Spleen (tissue), 11 donors: ENCODE results near the gene SLC35G2. TPM values are rescaled to one million over a fixed set of nuclear protein-coding genes. Genes with fewer than 3 reads are reported as not detected.

ENCODE experiments used
- DNase-seq: peaks from one replicate; pipeline ENCODE4 v3.0.0-alpha.2; 2020
- H3K27ac ChIP-seq, 8 donors: fragments of 200-600 bp; sonication (generic) in 7 of 8; 1 replicate in 4 of 8; 2 replicates in 4 of 8; pipeline versions ENCODE4 v1.5.0 to v1.8.0; 2016 to 2021; ENCODE audit warnings: inconsistent platforms in 4 of 8, mild to moderate bottlenecking in 4 of 8, moderate library complexity in 1 of 8
- H3K27me3 ChIP-seq, 7 donors: fragments of 200-600 bp; sonication (generic) in 6 of 7; replicated peaks in 1 of 7; 1 replicate in 4 of 7; 2 replicates in 3 of 7; pipeline versions ENCODE4 v1.5.0 to v1.8.0; 2016 to 2021; ENCODE audit warnings: inconsistent platforms in 3 of 7, mild to moderate bottlenecking in 1 of 7
- H3K36me3 ChIP-seq, 6 donors: fragments of 200-600 bp; sonication (generic) in 5 of 6; 1 replicate in 4 of 6; 2 replicates in 2 of 6; pipeline versions ENCODE4 v1.5.0 to v1.8.0; 2016 to 2021; ENCODE audit warnings: inconsistent platforms in 2 of 6
- H3K4me1 ChIP-seq, 6 donors: fragments of 200-600 bp; sonication (generic) in 5 of 6; 1 replicate in 3 of 6; 2 replicates in 3 of 6; pipeline versions ENCODE4 v1.5.0 to v1.8.0; 2016 to 2021; ENCODE audit warnings: inconsistent platforms in 3 of 6
- H3K4me3 ChIP-seq, 8 donors: fragments of 200-600 bp; sonication (generic) in 7 of 8; 1 replicate in 4 of 8; 2 replicates in 4 of 8; pipeline versions ENCODE4 v1.5.0 to v1.8.0; 2016 to 2021; ENCODE audit warnings: inconsistent platforms in 4 of 8, mild to moderate bottlenecking in 4 of 8, moderate library complexity in 2 of 8
- H3K9me3 ChIP-seq, 8 donors: fragments of 200-600 bp; sonication (generic) in 7 of 8; 1 replicate in 4 of 8; 2 replicates in 4 of 8; pipeline versions ENCODE4 v1.5.0 to v1.8.0; 2016 to 2021; ENCODE audit warnings: inconsistent platforms in 4 of 8
- POLR2A ChIP-seq, 3 donors: fragments of 450-650 bp; IDR thresholded peaks; one replicate each; pipeline ENCODE4 v1.5.1; 2017; ENCODE audit warnings: antibody characterized with exemption in 3 of 3, mild to moderate bottlenecking in 1 of 3
- POLR2AphosphoS5 ChIP-seq, 3 donors: sonication (generic); formaldehyde crosslinking; IDR thresholded peaks; one replicate each; pipeline ENCODE4 v1.5.1; 2017; ENCODE audit warnings: antibody characterized with exemption in 3 of 3
- WGBS, 5 donors: extraction: QIAGEN DNeasy Blood & Tissue Kit in 3 of 5; methylation state at CpG; one replicate each; pipeline versions ENCODE4 v1.1.5 to v1.1.7; 2013 to 2018; 5-methylcytosine and 5-hydroxymethylcytosine counted together
- intact Hi-C: fragments of 100-400 bp; cut with DNase I; formaldehyde crosslinking; loops from one replicate; pipeline ENCODE4 v1.15.0; 2023; ENCODE audit warnings: low total_unique reads
- polyA plus RNA-seq, 3 donors: library from polyadenylated mRNA; stranded (reverse); fragments of 200-250 nt; gene quantifications; one replicate each; pipeline ENCODE4 v1.2.1, GENCODE V29; 2013
- total RNA-seq, 7 donors: library from RNA; depleted of rRNA in 3 of 7; stranded (reverse); fragments of >200 nt in 3 of 7; fragmentation: NEBNext Ultra II Directional in 4 of 7; extraction: Animal tissue kit (Norgen Biotek cat#: 25700) in 4 of 7; gene quantifications; one replicate each; pipeline versions ENCODE4 v1.1.0 to v1.2.1, GENCODE V29; 2016 to 2021
- TF ChIP-seq, protein P1 (sequence below), 11 experiments: fragments of 200-600 bp in 7 of 11; fragments of 450-650 bp in 4 of 11; sonication (generic) in 4 of 11; IDR thresholded peaks in 8 of 11; conservative IDR thresholded peaks in 3 of 11; 1 replicate in 7 of 11; 2 replicates in 4 of 11; pipeline versions ENCODE4 v1.4.0 to v1.8.0; 2016 to 2021; ENCODE audit warnings: antibody characterized with exemption in 11 of 11, inconsistent platforms in 4 of 11, mild to moderate bottlenecking in 1 of 11
- donor health status: healthy with polysubstance abuse.
- donor health status: DM: no; HTN: no; CAD: no; lungs with moderate emphysema.
- donor health status: DM: no; HTN: no; CAD: no.
- donor health status: Bipolar disorder and iron deficiency.
- donor health status: healthy.
- donor health status: DM: no; HTN: no; CAD: no.
- donor health status: DM: yes; HTN: yes; CAD: no.

The SLC35G2 gene
- total and polyA plus RNA-seq, 10 donors: 1.1 to 7.7 (median 3.2) TPM

DNA sequence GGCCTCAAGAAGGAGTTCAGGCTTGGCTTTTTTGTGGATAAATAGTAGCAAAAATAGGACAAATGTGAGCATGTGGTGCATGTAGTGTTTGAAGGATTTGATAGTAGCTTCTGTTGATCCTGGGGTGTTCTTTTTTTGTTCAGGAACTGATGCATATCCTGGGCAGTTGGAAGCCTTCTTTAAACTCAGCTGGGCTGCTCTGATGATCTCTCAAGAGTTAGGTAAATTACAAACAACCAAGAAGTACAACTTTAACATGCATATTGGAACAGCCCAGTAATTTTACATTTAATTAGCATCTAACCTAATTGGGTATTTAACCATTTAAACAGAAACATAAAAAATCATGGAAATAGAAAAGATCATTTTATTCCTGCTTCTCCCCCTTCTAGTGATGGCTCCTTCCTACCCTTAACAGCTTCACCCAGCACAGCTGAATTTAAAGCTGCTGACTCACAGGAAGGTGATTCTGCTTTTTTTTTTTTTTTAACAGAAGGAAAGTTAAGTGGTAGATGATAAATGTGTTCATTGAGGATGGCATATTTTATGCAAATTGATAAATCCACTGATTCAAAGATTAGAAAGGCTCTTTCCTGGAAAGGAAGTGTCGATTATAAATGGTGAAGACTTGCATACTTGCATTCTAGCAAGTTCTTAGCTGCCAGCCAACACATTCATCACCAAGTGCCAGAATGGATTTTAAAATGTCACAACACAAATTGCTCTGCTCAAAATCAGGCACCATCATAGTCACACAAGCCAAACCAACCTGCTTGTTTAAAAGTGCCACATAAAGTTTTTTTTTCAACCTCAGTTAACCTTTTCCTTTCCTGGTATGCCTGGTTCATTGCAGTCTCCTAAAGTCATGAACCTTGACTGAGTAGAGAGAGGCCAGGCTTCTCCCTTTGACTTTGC, 20.0 kb downstream of the SLC35G2 start:
- no peak for DNase-seq
- no peak overlapping the region for H3K4me3 ChIP-seq
- WGBS, 5 donors: 3 to 20% (median 13%) methylated on average over 1 of the region's 1 CpG
- H3K27me3 ChIP-seq: no peaks in the 10 kb centered on the region
- no peaks in the 10 kb centered on the region for H3K9me3 ChIP-seq
- intact Hi-C loops: no loop called here
- peak overlapping the region in 2 of 8 donors; percentile 2 to 24 for H3K27ac ChIP-seq
- H3K36me3 ChIP-seq: peaks cover 0 to 35% (median 0%) of the 10 kb centered on the region in 6 donors
- peaks cover 0 to 26% (median 7%) of the 10 kb centered on the region in 6 donors for H3K4me1 ChIP-seq
- TF ChIP-seq POLR2AphosphoS5 (IDR thresholded peaks at IDR 0.05) (no peak), POLR2A (IDR thresholded peaks at IDR 0.05) (no peak)
- TF ChIP-seq, protein P1, sequence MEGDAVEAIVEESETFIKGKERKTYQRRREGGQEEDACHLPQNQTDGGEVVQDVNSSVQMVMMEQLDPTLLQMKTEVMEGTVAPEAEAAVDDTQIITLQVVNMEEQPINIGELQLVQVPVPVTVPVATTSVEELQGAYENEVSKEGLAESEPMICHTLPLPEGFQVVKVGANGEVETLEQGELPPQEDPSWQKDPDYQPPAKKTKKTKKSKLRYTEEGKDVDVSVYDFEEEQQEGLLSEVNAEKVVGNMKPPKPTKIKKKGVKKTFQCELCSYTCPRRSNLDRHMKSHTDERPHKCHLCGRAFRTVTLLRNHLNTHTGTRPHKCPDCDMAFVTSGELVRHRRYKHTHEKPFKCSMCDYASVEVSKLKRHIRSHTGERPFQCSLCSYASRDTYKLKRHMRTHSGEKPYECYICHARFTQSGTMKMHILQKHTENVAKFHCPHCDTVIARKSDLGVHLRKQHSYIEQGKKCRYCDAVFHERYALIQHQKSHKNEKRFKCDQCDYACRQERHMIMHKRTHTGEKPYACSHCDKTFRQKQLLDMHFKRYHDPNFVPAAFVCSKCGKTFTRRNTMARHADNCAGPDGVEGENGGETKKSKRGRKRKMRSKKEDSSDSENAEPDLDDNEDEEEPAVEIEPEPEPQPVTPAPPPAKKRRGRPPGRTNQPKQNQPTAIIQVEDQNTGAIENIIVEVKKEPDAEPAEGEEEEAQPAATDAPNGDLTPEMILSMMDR (IDR thresholded peaks at IDR 0.05 in 8 of 11, conservative IDR thresholded peaks at IDR 0.05 in 3 of 11): no peak

- Histone ChIP-seq H3K4me3 (no peak overlapping the region), H3K36me3 (peaks cover 0 to 38% (median 0%) of the 10 kb centered on the region in 6 donors), H3K27ac (peak overlapping the region in 2 of 8 donors; percentile 2 to 24), H3K4me1 (peaks cover 0 to 26% (median 7%) of the 10 kb centered on the region in 6 donors), H3K27me3 (no peaks in the 10 kb centered on the region), H3K9me3 (no peaks in the 10 kb centered on the region)
- no peak for TF ChIP-seq POLR2AphosphoS5 (IDR thresholded peaks at IDR 0.05)
- intact Hi-C loops: no loop called here
- DNase-seq: no peak
Measured at GRCh38 chr3:136839556-136839931, 20.6 kb downstream of the SLC35G2 start.

DNA sequence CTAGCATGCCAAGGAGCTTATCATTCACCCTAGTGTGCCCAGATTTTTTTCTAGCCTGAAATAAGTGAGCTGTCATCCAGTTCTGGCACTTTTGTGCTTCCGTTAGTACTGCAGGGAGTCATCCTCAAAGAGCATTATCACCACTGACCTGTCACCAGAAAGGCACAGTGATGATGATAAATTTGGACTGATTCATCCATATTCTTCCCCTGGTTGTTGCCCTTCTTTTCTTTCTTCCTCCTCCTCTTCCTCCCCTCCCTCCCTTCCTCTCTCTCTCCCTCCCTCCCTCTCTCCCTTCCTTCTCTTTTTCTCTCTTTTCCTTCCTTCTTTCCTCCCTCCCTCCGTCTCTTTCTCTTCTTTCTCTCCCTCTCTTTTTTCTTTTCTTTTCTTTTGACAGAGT, 21.3 kb downstream of the SLC35G2 start:
- TF ChIP-seq, protein P1 (IDR thresholded peaks at IDR 0.05 in 8 of 11, conservative IDR thresholded peaks at IDR 0.05 in 3 of 11): no peak
- TF ChIP-seq POLR2AphosphoS5 (IDR thresholded peaks at IDR 0.05) (no peak), POLR2A (IDR thresholded peaks at IDR 0.05) (no peak)
- intact Hi-C loops: no loop called here
- Histone ChIP-seq H3K36me3 (peaks cover 0 to 40% (median 0%) of the 10 kb centered on the region in 6 donors), H3K27ac (no peak overlapping the region), H3K4me1 (peaks cover 0 to 18% (median 5%) of the 10 kb centered on the region in 6 donors), H3K27me3 (no peaks in the 10 kb centered on the region), H3K4me3 (no peak overlapping the region), H3K9me3 (no peaks in the 10 kb centered on the region)
- WGBS, 5 donors: 71 to 90% (median 86%) methylated on average over 2 of the region's 2 CpGs
- no peak for DNase-seq

DNA sequence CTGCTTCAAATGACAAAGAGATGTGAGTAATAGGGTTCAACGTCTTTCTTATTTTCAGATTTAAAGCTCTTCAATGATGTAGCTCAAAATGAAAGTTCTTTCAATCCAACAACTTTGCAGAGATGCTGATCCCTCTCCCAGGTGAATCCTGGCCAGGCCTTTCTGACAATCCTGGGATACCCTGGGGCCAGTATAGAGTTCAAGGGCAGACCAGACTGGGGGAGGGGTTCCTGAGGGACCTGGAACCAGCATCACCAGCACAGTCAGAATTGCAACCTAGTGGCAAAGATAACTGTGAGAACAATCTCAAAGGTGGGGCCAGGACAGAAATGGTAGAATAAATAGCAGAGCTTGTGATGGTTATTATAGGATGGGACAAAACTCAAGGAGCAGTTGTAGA, 23.4 kb downstream of the SLC35G2 start:
- Histone ChIP-seq H3K36me3 (peaks cover 0 to 55% (median 1%) of the 10 kb centered on the region in 6 donors), H3K27me3 (no peaks in the 10 kb centered on the region), H3K4me3 (no peak overlapping the region), H3K27ac (no peak overlapping the region), H3K4me1 (peaks cover 0 to 12% (median 5%) of the 10 kb centered on the region in 6 donors), H3K9me3 (no peaks in the 10 kb centered on the region)
- 78 to 98% (median 89%) methylated on average over 1 of the region's 1 CpG for WGBS, 5 donors
- DNase-seq: no peak
- TF ChIP-seq POLR2A (IDR thresholded peaks at IDR 0.05): no peak
- TF ChIP-seq, protein P1 (IDR thresholded peaks at IDR 0.05 in 8 of 11, conservative IDR thresholded peaks at IDR 0.05 in 3 of 11): no peak
- TF ChIP-seq POLR2AphosphoS5 (IDR thresholded peaks at IDR 0.05): no peak
- intact Hi-C loops: no loop called here
